GM10266 (cell line): ENCODE data around the gene HOXD9.

Experiments used
- DNase-seq: peaks from one replicate; pipeline ENCODE4 v3.0.0; 2012; ENCODE audit errors: extremely low spot score
- CTCF ChIP-seq: IDR thresholded peaks from 2 replicates; pipeline ENCODE4 v1.5.1; 2012; ENCODE audit warnings: mild to moderate bottlenecking, low read depth; ENCODE audit not compliant: control insufficient read depth, insufficient read depth; ENCODE audit errors: missing control alignments

The HOXD9 gene

DNA sequence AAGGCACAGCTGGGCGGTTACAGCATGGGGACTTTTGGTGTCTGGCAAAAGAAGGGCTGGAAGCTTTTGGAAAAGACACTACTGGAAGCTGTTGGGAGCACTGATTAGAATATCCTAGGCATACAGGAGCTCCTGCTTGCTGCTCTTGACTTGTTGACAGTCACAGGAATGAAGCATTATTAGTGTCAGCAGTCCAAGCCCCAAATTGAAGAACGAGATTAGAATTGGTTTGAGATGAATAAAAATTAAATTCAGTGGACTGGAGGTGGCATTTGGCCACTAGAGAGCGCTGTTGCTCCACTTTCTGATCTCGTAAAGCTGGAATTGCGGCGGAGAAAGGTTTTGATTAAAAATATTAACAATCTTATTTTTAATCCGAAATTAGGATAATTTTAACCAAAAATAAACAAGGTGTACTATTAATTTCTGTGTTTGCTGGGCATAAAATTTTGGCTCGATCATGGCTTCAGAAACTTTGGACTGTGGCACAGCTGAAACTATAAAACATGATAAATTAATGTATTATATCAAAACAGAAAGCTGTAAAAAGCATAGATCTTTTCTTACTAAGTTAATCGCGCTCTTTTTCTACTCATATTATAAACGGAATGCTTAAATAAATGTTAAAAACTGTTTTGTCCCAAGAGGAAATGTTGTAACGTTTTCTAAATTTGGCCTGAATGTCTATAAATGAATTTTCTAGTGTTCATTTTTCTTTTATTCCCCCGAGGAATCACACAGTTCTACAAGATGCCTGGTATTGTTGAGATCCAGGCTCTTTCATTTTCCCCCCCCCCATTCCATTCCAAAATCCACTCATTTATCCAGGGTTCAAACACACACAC, 4.6 kb downstream of the HOXD9 start:
- peak; percentile 86 for TF ChIP-seq CTCF
- peak; percentile 69 for DNase-seq

DNA sequence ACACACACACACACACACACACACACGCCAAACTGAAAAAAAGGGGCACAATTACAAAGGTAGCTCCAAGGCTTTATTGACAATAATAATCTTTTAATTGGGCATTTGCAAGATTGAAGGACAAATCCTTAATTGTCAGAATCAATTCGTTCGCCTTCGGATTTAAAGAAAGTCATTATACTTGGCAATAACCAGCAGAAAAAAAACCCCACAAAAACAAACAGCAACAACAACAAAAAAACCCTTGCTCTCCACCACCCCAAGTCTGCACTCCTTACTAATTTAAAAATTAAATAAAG, 5.2 kb downstream of the HOXD9 start:
- no peak for DNase-seq

DNA sequence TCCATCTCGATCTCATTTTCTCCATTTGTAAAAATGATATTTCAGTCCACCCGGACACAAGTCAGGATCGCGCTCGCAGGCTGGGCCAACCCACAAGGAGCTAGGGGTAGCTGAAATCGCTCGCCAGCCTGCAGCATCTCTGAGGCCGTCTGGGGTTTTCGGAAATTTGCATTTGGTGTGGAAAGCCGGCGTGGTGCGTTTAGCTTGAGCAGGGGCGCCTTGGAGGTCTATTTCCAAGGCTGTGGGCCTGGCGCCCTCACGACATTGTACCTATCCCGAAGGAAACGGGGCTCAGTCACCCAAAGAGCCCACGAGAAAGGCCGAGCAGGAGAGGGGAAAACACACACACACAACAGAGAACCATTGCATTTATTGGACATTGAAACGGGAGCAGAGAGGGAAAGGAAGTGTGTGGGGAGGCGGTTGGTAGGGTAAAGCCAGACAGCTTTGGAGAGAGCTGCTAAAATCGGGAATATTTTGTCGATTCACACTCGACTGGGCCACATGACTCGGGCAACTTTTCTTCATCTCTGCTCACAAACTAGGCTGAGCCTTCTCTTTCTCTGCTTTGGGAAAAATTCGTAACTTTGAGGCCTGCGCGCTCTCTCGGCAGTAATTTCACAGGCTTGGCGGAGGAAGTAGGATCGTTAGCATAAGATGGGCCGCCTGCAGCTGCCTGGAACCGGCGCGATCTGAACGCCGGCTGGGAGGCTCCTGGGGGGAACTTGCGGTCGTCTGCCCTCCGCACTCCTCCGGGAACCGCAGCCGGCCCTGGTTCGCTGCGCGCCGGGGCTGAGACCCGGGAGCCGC, 5.9 kb downstream of the HOXD9 start:
- TF ChIP-seq CTCF = no peak
- no peak for DNase-seq

More for the DNA sequence above, 5.2 kb downstream of the HOXD9 start:
- TF ChIP-seq CTCF = no peak

GRCh38 chr2:176128982-176129796, 6.7 kb downstream of the HOXD9 start, which contains the start of gene HOXD8:
TSS of gene HOXD8 (plus strand) at chr2:176129705. CDS start at chr2:176130367, 662 bp downstream.
- DNase-seq = no peak
- TF ChIP-seq CTCF = no peak

GRCh38 chr2:176129813-176130146, 7.3 kb downstream of the HOXD9 start:
- no peak for TF ChIP-seq CTCF
- no peak for DNase-seq

DNA sequence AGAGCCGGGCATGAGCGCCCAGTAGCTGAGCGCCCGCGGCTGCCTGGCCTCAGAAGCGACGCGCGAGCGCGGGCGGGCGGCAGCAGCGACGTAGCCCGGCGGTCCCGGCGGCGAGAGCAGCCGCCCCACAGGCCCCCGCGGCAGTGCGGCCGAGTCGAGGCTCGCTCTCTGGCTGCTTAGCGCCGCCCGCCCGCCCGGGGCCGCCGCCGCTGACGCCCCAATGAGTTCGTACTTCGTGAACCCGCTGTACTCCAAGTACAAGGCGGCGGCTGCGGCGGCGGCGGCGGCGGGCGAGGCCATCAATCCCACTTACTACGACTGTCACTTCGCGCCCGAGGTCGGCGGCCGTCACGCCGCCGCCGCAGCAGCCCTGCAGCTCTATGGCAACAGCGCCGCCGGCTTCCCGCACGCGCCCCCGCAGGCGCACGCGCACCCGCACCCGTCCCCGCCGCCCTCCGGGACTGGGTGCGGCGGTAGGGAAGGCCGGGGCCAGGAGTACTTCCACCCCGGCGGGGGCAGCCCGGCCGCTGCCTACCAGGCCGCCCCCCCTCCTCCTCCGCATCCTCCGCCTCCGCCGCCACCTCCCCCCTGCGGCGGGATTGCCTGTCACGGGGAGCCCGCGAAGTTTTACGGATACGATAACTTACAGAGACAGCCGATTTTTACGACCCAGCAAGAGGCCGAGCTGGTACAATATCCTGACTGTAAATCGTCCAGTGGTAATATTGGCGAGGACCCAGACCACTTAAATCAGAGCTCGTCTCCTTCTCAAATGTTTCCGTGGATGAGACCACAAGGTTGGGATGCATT, 7.8 kb downstream of the HOXD9 start:
- DNase-seq = no peak
- TF ChIP-seq CTCF = no peak
